Measurements from ENCODE around the gene BSND.

The BSND gene

GRCh38 chr1:54986533-54986932 lies 12.2 kb upstream of the BSND start:
- peaks cover 6% of the 10 kb centered on the region for H3K4me1 ChIP-seq (ENCODE audit: insufficient read depth, low read length)

GRCh38 chr1:54987427-54987826 lies 11.3 kb upstream of the BSND start:
- H3K4me1 ChIP-seq (ENCODE audit: insufficient read depth, low read length), result peaks cover 6% of the 10 kb centered on the region
- H3K27ac ChIP-seq (ENCODE audit: low read depth, low read length), result no peak overlapping the region
- H3K9ac ChIP-seq (ENCODE audit: low read length), result no peak overlapping the region
- no peak overlapping the region for H3K4me3 ChIP-seq (ENCODE audit: low read depth in 1 of 2, low read length in 2 of 2)
- no peaks in the 10 kb centered on the region for H3K36me3 ChIP-seq (ENCODE audit: insufficient read depth, low read length)
- H3K27me3 ChIP-seq (ENCODE audit: control insufficient read depth in 1 of 2, insufficient read depth in 2 of 2, low read length in 2 of 2), result peaks cover 0 to 9% of the 10 kb centered on the region in 2 donors
- no peaks in the 10 kb centered on the region for H3K9me3 ChIP-seq (ENCODE audit: low read length)

More at GRCh38 chr1:54986533-54986932, 12.2 kb upstream of the BSND start:
- Histone ChIP-seq H3K27me3 (ENCODE audit: control insufficient read depth in 1 of 2, insufficient read depth in 2 of 2, low read length in 2 of 2) (peaks cover 0 to 10% of the 10 kb centered on the region in 2 donors), H3K27ac (ENCODE audit: low read depth, low read length) (no peak overlapping the region), H3K9ac (ENCODE audit: low read length) (no peak overlapping the region), H3K9me3 (ENCODE audit: low read length) (no peaks in the 10 kb centered on the region), H3K36me3 (ENCODE audit: insufficient read depth, low read length) (no peaks in the 10 kb centered on the region), H3K4me3 (ENCODE audit: low read depth in 1 of 2, low read length in 2 of 2) (no peak overlapping the region)

- peaks cover 6% of the 10 kb centered on the region for H3K4me1 ChIP-seq (ENCODE audit: insufficient read depth, low read length)
- no peaks in the 10 kb centered on the region for H3K36me3 ChIP-seq (ENCODE audit: insufficient read depth, low read length)
- H3K27me3 ChIP-seq (ENCODE audit: control insufficient read depth in 1 of 2, insufficient read depth in 2 of 2, low read length in 2 of 2), result peaks cover 0 to 9% of the 10 kb centered on the region in 2 donors
- H3K9ac ChIP-seq (ENCODE audit: low read length), result no peak overlapping the region
- no peak overlapping the region for H3K27ac ChIP-seq (ENCODE audit: low read depth, low read length)
- no peak overlapping the region for H3K4me3 ChIP-seq (ENCODE audit: low read depth in 1 of 2, low read length in 2 of 2)
- H3K9me3 ChIP-seq (ENCODE audit: low read length), result no peaks in the 10 kb centered on the region
Measured at GRCh38 chr1:54987919-54988705, 10.6 kb upstream of the BSND start.

- Histone ChIP-seq H3K9me3 (ENCODE audit: low read length) (no peaks in the 10 kb centered on the region), H3K36me3 (ENCODE audit: insufficient read depth, low read length) (no peaks in the 10 kb centered on the region), H3K27ac (ENCODE audit: low read depth, low read length) (no peak overlapping the region), H3K4me3 (ENCODE audit: low read depth in 1 of 2, low read length in 2 of 2) (no peak overlapping the region), H3K27me3 (ENCODE audit: control insufficient read depth in 1 of 2, insufficient read depth in 2 of 2, low read length in 2 of 2) (peaks cover 0 to 9% of the 10 kb centered on the region in 2 donors), H3K4me1 (ENCODE audit: insufficient read depth, low read length) (peaks cover 6% of the 10 kb centered on the region), H3K9ac (ENCODE audit: low read length) (no peak overlapping the region)
Measured at GRCh38 chr1:54988975-54989374, 9.8 kb upstream of the BSND start.

- Histone ChIP-seq H3K27ac (ENCODE audit: low read depth, low read length) (no peak overlapping the region), H3K9ac (ENCODE audit: low read length) (no peak overlapping the region), H3K27me3 (ENCODE audit: control insufficient read depth in 1 of 2, insufficient read depth in 2 of 2, low read length in 2 of 2) (peaks cover 0 to 9% of the 10 kb centered on the region in 2 donors), H3K9me3 (ENCODE audit: low read length) (no peaks in the 10 kb centered on the region), H3K36me3 (ENCODE audit: insufficient read depth, low read length) (no peaks in the 10 kb centered on the region), H3K4me1 (ENCODE audit: insufficient read depth, low read length) (peaks cover 6% of the 10 kb centered on the region), H3K4me3 (ENCODE audit: low read depth in 1 of 2, low read length in 2 of 2) (no peak overlapping the region)
Measured at GRCh38 chr1:54989473-54989872, 9.3 kb upstream of the BSND start.

- Histone ChIP-seq H3K4me3 (ENCODE audit: low read depth in 1 of 2, low read length in 2 of 2) (no peak overlapping the region), H3K27me3 (ENCODE audit: control insufficient read depth in 1 of 2, insufficient read depth in 2 of 2, low read length in 2 of 2) (peaks cover 0 to 9% of the 10 kb centered on the region in 2 donors), H3K27ac (ENCODE audit: low read depth, low read length) (no peak overlapping the region), H3K9ac (ENCODE audit: low read length) (no peak overlapping the region), H3K4me1 (ENCODE audit: insufficient read depth, low read length) (peaks cover 6% of the 10 kb centered on the region), H3K36me3 (ENCODE audit: insufficient read depth, low read length) (no peaks in the 10 kb centered on the region), H3K9me3 (ENCODE audit: low read length) (no peaks in the 10 kb centered on the region)
Measured at GRCh38 chr1:54989968-54990810, 8.5 kb upstream of the BSND start.

- Histone ChIP-seq H3K27ac (ENCODE audit: low read depth, low read length) (no peak overlapping the region), H3K36me3 (ENCODE audit: insufficient read depth, low read length) (no peaks in the 10 kb centered on the region), H3K4me3 (ENCODE audit: low read depth in 1 of 2, low read length in 2 of 2) (no peak overlapping the region), H3K4me1 (ENCODE audit: insufficient read depth, low read length) (peaks cover 6% of the 10 kb centered on the region), H3K9me3 (ENCODE audit: low read length) (no peaks in the 10 kb centered on the region), H3K27me3 (ENCODE audit: control insufficient read depth in 1 of 2, insufficient read depth in 2 of 2, low read length in 2 of 2) (peaks cover 7 to 15% of the 10 kb centered on the region in 2 donors), H3K9ac (ENCODE audit: low read length) (no peak overlapping the region)
Measured at GRCh38 chr1:54990916-54991315, 7.8 kb upstream of the BSND start.

GRCh38 chr1:54991939-54992338 lies 6.8 kb upstream of the BSND start:
- peaks cover 12% of the 10 kb centered on the region for H3K4me1 ChIP-seq (ENCODE audit: insufficient read depth, low read length)
- H3K9ac ChIP-seq (ENCODE audit: low read length), result no peak overlapping the region
- no peak overlapping the region for H3K4me3 ChIP-seq (ENCODE audit: low read depth in 1 of 2, low read length in 2 of 2)
- no peaks in the 10 kb centered on the region for H3K9me3 ChIP-seq (ENCODE audit: low read length)
- peaks cover 11 to 16% of the 10 kb centered on the region in 2 donors for H3K27me3 ChIP-seq (ENCODE audit: control insufficient read depth in 1 of 2, insufficient read depth in 2 of 2, low read length in 2 of 2)
- H3K36me3 ChIP-seq (ENCODE audit: insufficient read depth, low read length), result no peaks in the 10 kb centered on the region
- no peak overlapping the region for H3K27ac ChIP-seq (ENCODE audit: low read depth, low read length)

GRCh38 chr1:54993140-54993539 lies 5.6 kb upstream of the BSND start:
- Histone ChIP-seq H3K9me3 (ENCODE audit: low read length) (no peaks in the 10 kb centered on the region), H3K4me1 (ENCODE audit: insufficient read depth, low read length) (peaks cover 13% of the 10 kb centered on the region), H3K27ac (ENCODE audit: low read depth, low read length) (no peak overlapping the region), H3K27me3 (ENCODE audit: control insufficient read depth in 1 of 2, insufficient read depth in 2 of 2, low read length in 2 of 2) (peaks cover 23% of the 10 kb centered on the region in 2 donors), H3K9ac (ENCODE audit: low read length) (no peak overlapping the region), H3K36me3 (ENCODE audit: insufficient read depth, low read length) (no peaks in the 10 kb centered on the region), H3K4me3 (ENCODE audit: low read depth in 1 of 2, low read length in 2 of 2) (no peak overlapping the region)

- Histone ChIP-seq H3K9ac (ENCODE audit: low read length) (no peak overlapping the region), H3K27ac (ENCODE audit: low read depth, low read length) (no peak overlapping the region), H3K27me3 (ENCODE audit: control insufficient read depth in 1 of 2, insufficient read depth in 2 of 2, low read length in 2 of 2) (peaks cover 23 to 35% of the 10 kb centered on the region in 2 donors), H3K9me3 (ENCODE audit: low read length) (no peaks in the 10 kb centered on the region), H3K36me3 (ENCODE audit: insufficient read depth, low read length) (no peaks in the 10 kb centered on the region), H3K4me1 (ENCODE audit: insufficient read depth, low read length) (peaks cover 13% of the 10 kb centered on the region), H3K4me3 (ENCODE audit: low read depth in 1 of 2, low read length in 2 of 2) (no peak overlapping the region)
Measured at GRCh38 chr1:54994355-54994990, 4.3 kb upstream of the BSND start.

- no peaks in the 10 kb centered on the region for H3K9me3 ChIP-seq (ENCODE audit: low read length)
- H3K4me1 ChIP-seq (ENCODE audit: insufficient read depth, low read length), result peaks cover 7% of the 10 kb centered on the region
- H3K36me3 ChIP-seq (ENCODE audit: insufficient read depth, low read length), result no peaks in the 10 kb centered on the region
- H3K27me3 ChIP-seq (ENCODE audit: control insufficient read depth in 1 of 2, insufficient read depth in 2 of 2, low read length in 2 of 2), result peaks cover 23 to 35% of the 10 kb centered on the region in 2 donors
- no peak overlapping the region for H3K4me3 ChIP-seq (ENCODE audit: low read depth in 1 of 2, low read length in 2 of 2)
- no peak overlapping the region for H3K27ac ChIP-seq (ENCODE audit: low read depth, low read length)
- H3K9ac ChIP-seq (ENCODE audit: low read length), result no peak overlapping the region
Measured at GRCh38 chr1:54995013-54995760, 3.5 kb upstream of the BSND start.
